ENCODE measurements around the gene SH2D3C.

DNA sequence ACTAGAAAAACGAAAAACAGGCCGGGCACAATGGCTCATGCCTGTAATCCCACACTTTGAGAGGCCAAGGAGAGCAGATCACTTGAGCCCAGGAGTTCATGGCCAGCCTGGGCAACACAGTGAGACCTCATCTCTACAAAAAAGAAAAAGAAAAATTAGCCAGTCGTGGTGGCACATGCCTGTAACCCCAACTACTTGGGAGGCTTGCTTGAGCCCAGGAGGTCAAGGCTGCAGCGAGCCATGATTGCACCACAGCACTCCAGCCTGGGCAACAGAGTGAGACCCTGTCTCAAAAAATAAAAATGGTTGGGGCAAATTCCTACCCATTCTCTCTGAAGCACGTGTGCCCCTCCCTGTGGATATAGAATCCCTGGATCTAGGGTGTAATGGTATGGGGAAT, 80.1 kb downstream of the SH2D3C start:
- no peak for TF ChIP-seq POLR2AphosphoS5 (IDR thresholded peaks at IDR 0.05)
- no peak for TF ChIP-seq TAF1 (IDR thresholded peaks at IDR 0.05; ENCODE audit: low read depth)
- TF ChIP-seq, protein P1, sequence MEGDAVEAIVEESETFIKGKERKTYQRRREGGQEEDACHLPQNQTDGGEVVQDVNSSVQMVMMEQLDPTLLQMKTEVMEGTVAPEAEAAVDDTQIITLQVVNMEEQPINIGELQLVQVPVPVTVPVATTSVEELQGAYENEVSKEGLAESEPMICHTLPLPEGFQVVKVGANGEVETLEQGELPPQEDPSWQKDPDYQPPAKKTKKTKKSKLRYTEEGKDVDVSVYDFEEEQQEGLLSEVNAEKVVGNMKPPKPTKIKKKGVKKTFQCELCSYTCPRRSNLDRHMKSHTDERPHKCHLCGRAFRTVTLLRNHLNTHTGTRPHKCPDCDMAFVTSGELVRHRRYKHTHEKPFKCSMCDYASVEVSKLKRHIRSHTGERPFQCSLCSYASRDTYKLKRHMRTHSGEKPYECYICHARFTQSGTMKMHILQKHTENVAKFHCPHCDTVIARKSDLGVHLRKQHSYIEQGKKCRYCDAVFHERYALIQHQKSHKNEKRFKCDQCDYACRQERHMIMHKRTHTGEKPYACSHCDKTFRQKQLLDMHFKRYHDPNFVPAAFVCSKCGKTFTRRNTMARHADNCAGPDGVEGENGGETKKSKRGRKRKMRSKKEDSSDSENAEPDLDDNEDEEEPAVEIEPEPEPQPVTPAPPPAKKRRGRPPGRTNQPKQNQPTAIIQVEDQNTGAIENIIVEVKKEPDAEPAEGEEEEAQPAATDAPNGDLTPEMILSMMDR (IDR thresholded peaks at IDR 0.05; ENCODE audit: poor library complexity, severe bottlenecking), result no peak
- TF ChIP-seq RAD21 (conservative IDR thresholded peaks at IDR 0.05), result no peak
- TF ChIP-seq, protein P2, sequence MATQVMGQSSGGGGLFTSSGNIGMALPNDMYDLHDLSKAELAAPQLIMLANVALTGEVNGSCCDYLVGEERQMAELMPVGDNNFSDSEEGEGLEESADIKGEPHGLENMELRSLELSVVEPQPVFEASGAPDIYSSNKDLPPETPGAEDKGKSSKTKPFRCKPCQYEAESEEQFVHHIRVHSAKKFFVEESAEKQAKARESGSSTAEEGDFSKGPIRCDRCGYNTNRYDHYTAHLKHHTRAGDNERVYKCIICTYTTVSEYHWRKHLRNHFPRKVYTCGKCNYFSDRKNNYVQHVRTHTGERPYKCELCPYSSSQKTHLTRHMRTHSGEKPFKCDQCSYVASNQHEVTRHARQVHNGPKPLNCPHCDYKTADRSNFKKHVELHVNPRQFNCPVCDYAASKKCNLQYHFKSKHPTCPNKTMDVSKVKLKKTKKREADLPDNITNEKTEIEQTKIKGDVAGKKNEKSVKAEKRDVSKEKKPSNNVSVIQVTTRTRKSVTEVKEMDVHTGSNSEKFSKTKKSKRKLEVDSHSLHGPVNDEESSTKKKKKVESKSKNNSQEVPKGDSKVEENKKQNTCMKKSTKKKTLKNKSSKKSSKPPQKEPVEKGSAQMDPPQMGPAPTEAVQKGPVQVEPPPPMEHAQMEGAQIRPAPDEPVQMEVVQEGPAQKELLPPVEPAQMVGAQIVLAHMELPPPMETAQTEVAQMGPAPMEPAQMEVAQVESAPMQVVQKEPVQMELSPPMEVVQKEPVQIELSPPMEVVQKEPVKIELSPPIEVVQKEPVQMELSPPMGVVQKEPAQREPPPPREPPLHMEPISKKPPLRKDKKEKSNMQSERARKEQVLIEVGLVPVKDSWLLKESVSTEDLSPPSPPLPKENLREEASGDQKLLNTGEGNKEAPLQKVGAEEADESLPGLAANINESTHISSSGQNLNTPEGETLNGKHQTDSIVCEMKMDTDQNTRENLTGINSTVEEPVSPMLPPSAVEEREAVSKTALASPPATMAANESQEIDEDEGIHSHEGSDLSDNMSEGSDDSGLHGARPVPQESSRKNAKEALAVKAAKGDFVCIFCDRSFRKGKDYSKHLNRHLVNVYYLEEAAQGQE (IDR thresholded peaks at IDR 0.05; ENCODE audit: borderline replicate concordance), result no peak
- no peak for TF ChIP-seq EP300 (conservative IDR thresholded peaks at IDR 0.05; ENCODE audit: poor library complexity, severe bottlenecking)
- no peak for TF ChIP-seq MXI1 (conservative IDR thresholded peaks at IDR 0.05; ENCODE audit: poor library complexity, severe bottlenecking)
- TF ChIP-seq EZH2 (IDR thresholded peaks at IDR 0.05; ENCODE audit: borderline replicate concordance, insufficient read depth, low read length, poor library complexity, severe bottlenecking), result no peak
